Peyer's patch (tissue), 4 donors: Measurements from ENCODE around the gene IGDCC3. TPM values are rescaled to one million over a fixed set of nuclear protein-coding genes. Genes with fewer than 3 reads are reported as not detected.
A peak's percentile ranks its signal among the peaks of the same experiment; 100 is the strongest.
"Not testable (repeated sequence)": the region's sequence is repeated elsewhere in the genome, so short reads cannot be mapped to it uniquely, and the experiment has no call there.

Experiments used
- DNase-seq, 3 donors: peaks; one replicate each; pipeline ENCODE4 v3.0.0-alpha.2; 2017 to 2019
- H3K27ac ChIP-seq, 4 donors: fragments of 200-600 bp; sonication (generic); one replicate each; pipeline ENCODE4 v1.5.1; 2016 to 2019
- H3K27me3 ChIP-seq, 2 donors: fragments of 200-600 bp; sonication (generic); one replicate each; pipeline ENCODE4 v1.5.1; 2019
- H3K36me3 ChIP-seq, 3 donors: fragments of 200-600 bp; sonication (generic); one replicate each; pipeline ENCODE4 v1.5.1; 2016 to 2019
- H3K4me1 ChIP-seq, 4 donors: fragments of 200-600 bp; sonication (generic); one replicate each; pipeline ENCODE4 v1.5.1; 2016 to 2019
- H3K4me3 ChIP-seq, 4 donors: fragments of 200-600 bp; sonication (generic); 1 replicate in 3 of 4; 2 replicates in 1 of 4; pipeline ENCODE4 v1.5.1; 2016 to 2019; ENCODE audit warnings: mild to moderate bottlenecking in 1 of 4
- H3K9me3 ChIP-seq, 4 donors: fragments of 200-600 bp; sonication (generic); one replicate each; pipeline ENCODE4 v1.5.1; 2016 to 2019; ENCODE audit warnings: mild to moderate bottlenecking in 1 of 4
- POLR2A ChIP-seq, 2 donors: fragments of 450-650 bp; IDR thresholded peaks; one replicate each; pipeline ENCODE4 v1.5.1; 2017; ENCODE audit warnings: antibody characterized with exemption in 2 of 2, mild to moderate bottlenecking in 2 of 2, moderate library complexity in 2 of 2
- total RNA-seq, 4 donors: library from RNA; depleted of rRNA; stranded (reverse); fragments of >200 nt; gene quantifications; one replicate each; pipeline ENCODE4 v1.1.0, GENCODE V29; 2016
- TF ChIP-seq, protein P1 (sequence below), 6 experiments: fragments of 450-650 bp in 4 of 6; fragments of 200-600 bp in 2 of 6; sonication (generic) in 1 of 6; IDR thresholded peaks; one replicate each; pipeline ENCODE4 v1.5.1; 2017 to 2019; ENCODE audit warnings: antibody characterized with exemption in 6 of 6, mild to moderate bottlenecking in 3 of 6, moderate library complexity in 1 of 6

Gene IGDCC3
- total RNA-seq, 4 donors from 2014 or later, result not detected

DNA sequence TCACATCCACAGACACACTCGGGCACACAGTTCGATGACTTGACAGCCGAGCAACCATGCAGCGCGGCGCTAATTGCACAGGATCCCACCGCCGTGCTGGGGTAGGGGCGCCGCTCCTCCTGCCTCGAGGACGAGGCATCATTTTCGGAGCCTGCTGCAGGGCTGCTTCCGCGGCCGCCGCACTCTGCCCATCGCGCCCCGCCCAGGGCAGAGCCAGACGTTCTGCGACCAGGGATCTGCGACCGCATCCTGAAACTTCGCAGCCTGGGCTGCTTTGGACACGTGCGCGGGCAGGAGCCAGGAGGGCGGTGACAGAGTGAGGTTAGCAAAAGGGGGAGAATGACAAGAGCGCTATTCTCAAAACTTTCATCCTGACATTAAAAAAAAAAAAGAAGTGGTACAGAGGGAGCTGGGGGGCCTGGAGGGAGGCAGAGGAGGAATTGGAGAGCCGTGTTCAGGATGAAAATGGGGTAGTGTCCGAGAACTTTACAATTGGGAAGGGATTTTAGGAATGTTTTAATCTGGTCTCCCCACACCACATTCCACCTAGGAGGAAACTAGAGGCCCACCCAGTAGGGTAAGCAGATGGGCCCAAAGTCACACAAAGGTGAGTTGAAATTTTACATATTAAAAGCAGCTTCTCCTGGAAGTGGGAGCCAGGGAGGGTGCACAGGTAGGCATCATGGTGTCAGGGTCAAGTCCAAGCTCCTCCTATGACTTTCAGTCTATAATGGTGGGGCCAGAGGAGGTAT lies 15.9 kb downstream of the IGDCC3 start:
- no peak for DNase-seq
- Histone ChIP-seq H3K27me3 (no peaks in the 10 kb centered on the region), H3K4me1 (no peaks in the 10 kb centered on the region), H3K36me3 (no peaks in the 10 kb centered on the region), H3K9me3 (no peaks in the 10 kb centered on the region), H3K27ac (no peak overlapping the region), H3K4me3 (no peak overlapping the region)
- TF ChIP-seq, protein P1, sequence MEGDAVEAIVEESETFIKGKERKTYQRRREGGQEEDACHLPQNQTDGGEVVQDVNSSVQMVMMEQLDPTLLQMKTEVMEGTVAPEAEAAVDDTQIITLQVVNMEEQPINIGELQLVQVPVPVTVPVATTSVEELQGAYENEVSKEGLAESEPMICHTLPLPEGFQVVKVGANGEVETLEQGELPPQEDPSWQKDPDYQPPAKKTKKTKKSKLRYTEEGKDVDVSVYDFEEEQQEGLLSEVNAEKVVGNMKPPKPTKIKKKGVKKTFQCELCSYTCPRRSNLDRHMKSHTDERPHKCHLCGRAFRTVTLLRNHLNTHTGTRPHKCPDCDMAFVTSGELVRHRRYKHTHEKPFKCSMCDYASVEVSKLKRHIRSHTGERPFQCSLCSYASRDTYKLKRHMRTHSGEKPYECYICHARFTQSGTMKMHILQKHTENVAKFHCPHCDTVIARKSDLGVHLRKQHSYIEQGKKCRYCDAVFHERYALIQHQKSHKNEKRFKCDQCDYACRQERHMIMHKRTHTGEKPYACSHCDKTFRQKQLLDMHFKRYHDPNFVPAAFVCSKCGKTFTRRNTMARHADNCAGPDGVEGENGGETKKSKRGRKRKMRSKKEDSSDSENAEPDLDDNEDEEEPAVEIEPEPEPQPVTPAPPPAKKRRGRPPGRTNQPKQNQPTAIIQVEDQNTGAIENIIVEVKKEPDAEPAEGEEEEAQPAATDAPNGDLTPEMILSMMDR (IDR thresholded peaks at IDR 0.05), result no peak
- no peak for TF ChIP-seq POLR2A (IDR thresholded peaks at IDR 0.05)

DNA sequence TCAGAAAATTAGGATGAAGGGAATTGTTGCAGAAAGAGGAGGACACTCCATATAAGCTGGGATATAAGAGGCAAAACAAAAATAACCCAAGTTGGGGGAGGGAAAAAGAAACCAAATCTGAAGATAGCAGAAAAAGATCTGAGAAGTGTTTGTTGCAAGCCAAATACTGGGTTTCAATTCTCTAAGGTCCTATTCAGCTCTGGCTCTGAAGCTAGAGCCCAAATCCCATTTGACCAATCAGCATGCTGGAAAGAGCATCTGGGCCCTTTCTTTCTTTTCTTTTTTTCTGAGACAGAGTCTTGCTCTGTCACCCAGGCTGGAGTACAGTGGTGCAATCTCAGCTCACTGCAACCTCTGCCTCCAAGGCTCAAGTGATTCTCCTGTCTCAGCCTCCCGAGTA lies 17.3 kb downstream of the IGDCC3 start:
- no peak for DNase-seq
- no peak overlapping the region for H3K4me3 ChIP-seq
- TF ChIP-seq, protein P1 (IDR thresholded peaks at IDR 0.05), result no peak
- no peak for TF ChIP-seq POLR2A (IDR thresholded peaks at IDR 0.05)
- H3K27me3 ChIP-seq, result no peaks in the 10 kb centered on the region
- H3K27ac ChIP-seq, result no peak overlapping the region
- no peaks in the 10 kb centered on the region for H3K9me3 ChIP-seq
- peaks cover 0 to 6% (median 2%) of the 10 kb centered on the region in 4 donors for H3K4me1 ChIP-seq
- H3K36me3 ChIP-seq, result no peaks in the 10 kb centered on the region

DNA sequence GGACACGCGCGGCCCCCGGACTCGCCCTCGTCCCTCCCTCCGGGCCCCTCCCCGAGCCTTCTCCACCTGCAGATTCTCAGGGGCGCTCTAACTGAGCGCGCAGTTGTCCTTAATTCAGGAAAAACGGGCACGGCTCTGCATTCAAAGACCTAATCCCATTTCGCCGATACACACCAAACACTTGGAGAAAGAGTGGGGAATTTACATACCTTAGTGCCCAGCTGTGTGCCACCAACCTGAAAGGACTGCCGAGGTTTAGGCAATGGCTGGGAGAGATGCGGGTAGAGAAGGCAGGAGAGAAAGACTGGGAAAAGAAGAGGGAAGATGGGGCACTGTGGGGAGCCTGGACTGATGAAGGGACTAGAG lies 21.8 kb downstream of the IGDCC3 start:
- Histone ChIP-seq H3K27me3 (no peaks in the 10 kb centered on the region), H3K4me1 (peaks cover 0 to 6% (median 2%) of the 10 kb centered on the region in 4 donors), H3K4me3 (peak overlapping the region; percentile 13 to 46 (median 32)), H3K9me3 (peaks cover 0 to 6% (median 0%) of the 10 kb centered on the region in 4 donors), H3K36me3 (no peaks in the 10 kb centered on the region), H3K27ac (no peak overlapping the region)
- TF ChIP-seq, protein P1 (IDR thresholded peaks at IDR 0.05), result no peak
- no peak for TF ChIP-seq POLR2A (IDR thresholded peaks at IDR 0.05)
- no peak for DNase-seq

DNA sequence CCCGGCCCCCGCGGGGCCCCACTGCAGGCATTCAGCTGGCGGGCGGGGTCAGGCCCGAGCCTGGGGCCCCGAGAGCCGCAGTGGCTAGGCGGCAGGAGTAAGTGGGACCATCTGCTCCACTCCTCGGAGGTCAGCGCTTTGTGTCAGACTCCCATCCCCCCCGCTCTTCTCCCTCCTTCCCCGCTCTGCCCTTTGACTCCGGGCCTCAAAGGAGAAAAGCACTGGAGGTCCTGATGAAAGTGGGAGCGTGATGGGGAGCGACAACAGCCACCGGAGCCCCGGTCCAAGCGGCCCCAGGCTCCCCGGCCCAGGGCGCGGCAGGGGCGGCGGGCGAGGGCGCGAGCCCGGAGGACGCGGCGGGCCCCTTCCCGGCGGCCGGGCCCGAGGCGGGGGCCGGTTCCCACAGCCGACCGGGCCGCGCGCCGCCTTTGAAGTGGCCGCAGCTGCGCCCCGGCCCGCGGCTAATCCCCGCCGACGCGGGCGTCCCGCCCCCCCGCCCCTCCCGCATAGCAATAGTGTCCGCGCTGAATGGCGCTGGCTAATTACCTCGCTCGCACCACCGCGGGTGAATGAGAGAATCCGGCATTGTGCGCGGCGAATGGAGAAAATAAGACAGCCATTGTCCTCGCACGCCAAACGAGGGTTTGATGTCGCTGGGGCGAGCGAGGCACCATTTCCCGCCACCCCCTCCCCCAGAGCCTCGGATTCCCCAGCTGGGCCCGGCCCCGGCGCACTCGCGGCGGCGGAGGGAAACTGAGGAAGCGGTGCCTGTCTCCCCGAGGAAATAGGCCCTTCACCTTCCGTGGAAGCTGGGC lies 22.4 kb downstream of the IGDCC3 start:
- no peak for DNase-seq
- no peak overlapping the region for H3K27ac ChIP-seq
- peaks cover 0 to 6% (median 2%) of the 10 kb centered on the region in 4 donors for H3K4me1 ChIP-seq
- H3K27me3 ChIP-seq, result no peaks in the 10 kb centered on the region
- H3K9me3 ChIP-seq, result peaks cover 0 to 6% (median 0%) of the 10 kb centered on the region in 4 donors
- H3K4me3 ChIP-seq, result peak overlapping the region; percentile 13 to 46 (median 32)
- no peaks in the 10 kb centered on the region for H3K36me3 ChIP-seq
- TF ChIP-seq, protein P1 (IDR thresholded peaks at IDR 0.05), result no peak
- no peak for TF ChIP-seq POLR2A (IDR thresholded peaks at IDR 0.05)

DNA sequence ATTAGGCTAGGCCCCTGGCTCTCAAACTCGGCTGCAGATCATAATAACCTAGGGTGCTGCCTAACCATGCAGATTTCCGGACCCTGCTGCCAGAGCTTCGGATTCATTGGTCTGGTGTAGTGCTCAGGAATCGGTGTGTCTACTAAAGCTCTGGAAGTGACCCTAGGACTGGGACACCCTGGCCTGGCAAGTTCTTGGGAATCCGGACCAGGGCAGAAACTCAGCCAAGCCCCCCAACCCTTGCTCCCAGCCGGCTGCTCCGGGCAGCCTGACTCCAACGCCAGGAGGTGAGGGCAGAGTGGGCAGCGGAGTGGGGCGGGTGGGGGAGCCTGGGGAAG lies 23.0 kb downstream of the IGDCC3 start:
- Histone ChIP-seq H3K27ac (no peak overlapping the region), H3K4me3 (peak overlapping the region in 2 of 4 donors; percentile 42 to 46), H3K27me3 (no peaks in the 10 kb centered on the region), H3K9me3 (peaks cover 0 to 6% (median 0%) of the 10 kb centered on the region in 4 donors), H3K36me3 (no peaks in the 10 kb centered on the region), H3K4me1 (peaks cover 0 to 6% (median 2%) of the 10 kb centered on the region in 4 donors)
- DNase-seq, result no peak
- TF ChIP-seq, protein P1 (IDR thresholded peaks at IDR 0.05), result no peak
- TF ChIP-seq POLR2A (IDR thresholded peaks at IDR 0.05), result no peak

DNA sequence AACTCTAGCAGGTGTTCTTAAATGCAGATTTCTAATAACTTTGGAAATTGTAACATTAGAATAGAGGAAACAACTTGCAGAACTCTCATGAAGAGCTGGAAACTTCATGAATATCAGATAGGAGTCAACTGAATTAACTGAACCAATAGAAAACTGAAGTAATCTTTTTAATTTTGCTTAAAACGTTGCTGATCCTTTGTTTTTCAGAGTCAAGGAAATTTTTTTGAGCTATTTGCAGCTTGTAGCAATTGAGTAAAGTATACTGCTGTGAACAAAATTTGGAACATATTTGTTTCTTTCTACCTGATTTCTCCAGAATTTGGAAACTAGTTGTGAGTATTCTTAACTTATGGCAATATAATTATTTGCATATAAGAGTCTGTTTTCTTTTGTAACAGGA lies 25.8 kb downstream of the IGDCC3 start:
- H3K27ac ChIP-seq, H3K36me3 ChIP-seq, DNase-seq, H3K9me3 ChIP-seq, H3K27me3 ChIP-seq, H3K4me3 ChIP-seq, H3K4me1 ChIP-seq: not testable (repeated sequence)
